MM.1S (cell line): ENCODE results near the gene PCDH9.
"Not testable (repeated sequence)": the region's sequence is repeated elsewhere in the genome, so short reads cannot be mapped to it uniquely, and the experiment has no call there.

ENCODE experiments used
- DNase-seq: peaks from one replicate; pipeline ENCODE4 v3.0.0-alpha.2; 2015
- H2AFZ ChIP-seq: fragments of 300-600 bp; sonication (generic); 2 replicates; pipeline ENCODE4 v1.6.0; 2016; ENCODE audit warnings: antibody characterized with exemption, low read length
- H3F3A ChIP-seq: fragments of 300-600 bp; sonication (generic); 2 replicates; pipeline ENCODE4 v1.6.1; 2016; ENCODE audit warnings: mild to moderate bottlenecking, antibody characterized with exemption, low read length, moderate library complexity, mixed read lengths; ENCODE audit not compliant: insufficient read depth
- H3K27ac ChIP-seq: fragments of 300-600 bp; sonication (generic); 2 replicates; pipeline ENCODE4 v1.5.1; 2016; ENCODE audit warnings: mild to moderate bottlenecking, low read length
- H3K27me3 ChIP-seq: fragments of 300-600 bp; sonication (generic); replicated peaks from 2 replicates; pipeline ENCODE4 v1.6.0; 2016; ENCODE audit warnings: low read length; ENCODE audit not compliant: insufficient read depth
- H3K36me3 ChIP-seq: fragments of 300-600 bp; sonication (generic); replicated peaks from 2 replicates; pipeline ENCODE4 v1.6.1; 2016; ENCODE audit warnings: mild to moderate bottlenecking, low read length, mixed read lengths; ENCODE audit not compliant: insufficient read depth
- H3K4me1 ChIP-seq: fragments of 300-600 bp; sonication (generic); 2 replicates; pipeline ENCODE4 v1.6.1; 2016; ENCODE audit warnings: low read length, mixed read lengths
- H3K4me2 ChIP-seq: fragments of 300-600 bp; sonication (generic); 2 replicates; pipeline ENCODE4 v1.6.0; 2016; ENCODE audit warnings: low read depth, low read length
- H3K4me3 ChIP-seq: fragments of 300-600 bp; sonication (generic); 2 replicates; pipeline ENCODE4 v1.5.1; 2016; ENCODE audit warnings: low read length, mixed read lengths
- H3K79me2 ChIP-seq: fragments of 300-600 bp; sonication (generic); 2 replicates; pipeline ENCODE4 v1.6.1; 2016; ENCODE audit warnings: mixed run types, low read length, mixed read lengths
- H3K9ac ChIP-seq: fragments of 300-600 bp; sonication (generic); 2 replicates; pipeline ENCODE4 v1.6.1; 2016; ENCODE audit warnings: low read length, mixed read lengths
- H3K9me2 ChIP-seq: fragments of 300-600 bp; sonication (generic); replicated peaks from 2 replicates; pipeline ENCODE4 v1.6.1; 2016; ENCODE audit warnings: mild to moderate bottlenecking, low read length, mixed read lengths; ENCODE audit not compliant: insufficient read depth
- H3K9me3 ChIP-seq: fragments of 300-600 bp; sonication (generic); replicated peaks from 2 replicates; pipeline ENCODE4 v1.6.1; 2016; ENCODE audit warnings: mild to moderate bottlenecking, low read length, mixed read lengths; ENCODE audit not compliant: insufficient read depth
- H4K20me1 ChIP-seq: fragments of 300-600 bp; sonication (generic); 2 replicates; pipeline ENCODE4 v1.6.1; 2016; ENCODE audit warnings: mild to moderate bottlenecking, low read length, moderate library complexity, mixed read lengths; ENCODE audit not compliant: insufficient read depth
- CTCF ChIP-seq: fragments of 300-600 bp; sonication (generic); IDR thresholded peaks from 2 replicates; pipeline ENCODE4 v1.5.1; 2016; ENCODE audit warnings: antibody characterized with exemption, low read length, mixed read lengths
- EZH2 ChIP-seq: fragments of 300-600 bp; sonication (generic); optimal IDR thresholded peaks from 2 replicates; pipeline ENCODE3; 2017; ENCODE audit warnings: low read depth, mild to moderate bottlenecking, antibody characterized with exemption, low read length, mixed read lengths
- EZH2phosphoT487 ChIP-seq: fragments of 300-600 bp; sonication (generic); IDR thresholded peaks from 2 replicates; pipeline ENCODE4 v1.6.1; 2018; ENCODE audit warnings: antibody characterized with exemption, low read length

PCDH9 gene

GRCh38 chr13:66623129-66623820 lies 606.9 kb downstream of the PCDH9 start:
- H3K4me1 ChIP-seq: no peaks in the 10 kb centered on the region
- no peak for DNase-seq
- H3K36me3 ChIP-seq: no peaks in the 10 kb centered on the region
- no peak overlapping the region for H3K9ac ChIP-seq
- no peaks in the 10 kb centered on the region for H3K79me2 ChIP-seq
- no peak overlapping the region for H3K4me2 ChIP-seq
- H3K9me3 ChIP-seq: no peaks in the 10 kb centered on the region
- no peaks in the 10 kb centered on the region for H3K9me2 ChIP-seq
- TF ChIP-seq EZH2phosphoT487: no peak
- H3K4me3 ChIP-seq: no peak overlapping the region
- H3K27ac ChIP-seq: no peak overlapping the region
- H3F3A ChIP-seq: no peaks in the 10 kb centered on the region
- no peaks in the 10 kb centered on the region for H4K20me1 ChIP-seq
- H2AFZ ChIP-seq: no peak overlapping the region
- no peaks in the 10 kb centered on the region for H3K27me3 ChIP-seq

- H3K9me2 ChIP-seq, H3K36me3 ChIP-seq: not testable (repeated sequence)
These were observed 608.2 kb downstream of the PCDH9 start for GRCh38 chr13:66621906-66622447.

GRCh38 chr13:66618702-66619101 lies 611.4 kb downstream of the PCDH9 start:
- no peaks in the 10 kb centered on the region for H3F3A ChIP-seq
- H3K27ac ChIP-seq: no peak overlapping the region
- TF ChIP-seq EZH2: no peak
- TF ChIP-seq CTCF: peak; percentile 16
- H3K79me2 ChIP-seq: no peaks in the 10 kb centered on the region
- H3K4me2 ChIP-seq: no peak overlapping the region
- no peaks in the 10 kb centered on the region for H4K20me1 ChIP-seq
- no peak overlapping the region for H3K9ac ChIP-seq
- H3K4me1 ChIP-seq: no peaks in the 10 kb centered on the region
- DNase-seq: peak; percentile 7
- H3K27me3 ChIP-seq: no peaks in the 10 kb centered on the region
- no peak overlapping the region for H2AFZ ChIP-seq
- no peaks in the 10 kb centered on the region for H3K9me2 ChIP-seq
- no peaks in the 10 kb centered on the region for H3K36me3 ChIP-seq
- H3K9me3 ChIP-seq: no peaks in the 10 kb centered on the region
- no peak overlapping the region for H3K4me3 ChIP-seq

More at GRCh38 chr13:66621906-66622447, 608.2 kb downstream of the PCDH9 start:
- H3K79me2 ChIP-seq, H3K9ac ChIP-seq, H3F3A ChIP-seq, H3K4me1 ChIP-seq, H4K20me1 ChIP-seq, H2AFZ ChIP-seq, H3K4me2 ChIP-seq, H3K27me3 ChIP-seq, DNase-seq, H3K27ac ChIP-seq, H3K9me3 ChIP-seq, H3K4me3 ChIP-seq: not testable (repeated sequence)

GRCh38 chr13:66617786-66618185 lies 612.4 kb downstream of the PCDH9 start:
- DNase-seq: no peak
- Histone ChIP-seq H4K20me1 (no peaks in the 10 kb centered on the region), H3F3A (no peaks in the 10 kb centered on the region), H3K9ac (no peak overlapping the region), H3K27ac (no peak overlapping the region), H3K4me3 (no peak overlapping the region), H3K79me2 (no peaks in the 10 kb centered on the region), H3K9me2 (no peaks in the 10 kb centered on the region), H3K27me3 (no peaks in the 10 kb centered on the region), H2AFZ (no peak overlapping the region), H3K36me3 (no peaks in the 10 kb centered on the region), H3K4me2 (no peak overlapping the region), H3K9me3 (no peaks in the 10 kb centered on the region), H3K4me1 (no peaks in the 10 kb centered on the region)
- no peak for TF ChIP-seq EZH2phosphoT487
- TF ChIP-seq CTCF: no peak
- no peak for TF ChIP-seq EZH2
